Measurements from ENCODE around the gene RBM8A. TPM values are rescaled to one million over a fixed set of nuclear protein-coding genes. Genes with fewer than 3 reads are reported as not detected.

The RBM8A gene
- total and polyA plus RNA-seq, 4 donors, result 48.8 to 66.2 (median 57.5) TPM

GRCh38 chr1:145944532-145944931 lies 17.2 kb upstream of the RBM8A start:
- Histone ChIP-seq H3K9me3 (ENCODE audit: control insufficient read depth in 4 of 4, low read length in 3 of 4) (no peaks in the 10 kb centered on the region), H3K4me1 (ENCODE audit: control insufficient read depth in 4 of 4, insufficient read depth in 4 of 4, low read length in 3 of 4) (peaks cover 0 to 4% (median 0%) of the 10 kb centered on the region in 4 donors), H3K4me3 (ENCODE audit: low read depth in 1 of 3, low read length in 3 of 3) (no peak overlapping the region), H3K9ac (ENCODE audit: low read depth in 1 of 2, low read length in 2 of 2) (no peak overlapping the region), H3K36me3 (ENCODE audit: control insufficient read depth in 4 of 4, insufficient read depth in 3 of 4, low read depth in 1 of 4, low read length in 3 of 4) (peaks cover 1 to 8% (median 6%) of the 10 kb centered on the region in 4 donors), H3K27me3 (ENCODE audit: control insufficient read depth in 4 of 4, insufficient read depth in 4 of 4, low read length in 3 of 4) (no peaks in the 10 kb centered on the region), H3K27ac (ENCODE audit: low read depth in 1 of 2, low read length in 2 of 2) (no peak overlapping the region)
- TF ChIP-seq ATF3 (IDR thresholded peaks at IDR 0.05) (no peak), MAX (IDR thresholded peaks at IDR 0.05) (no peak), CTCF (IDR thresholded peaks at IDR 0.05; ENCODE audit: low read depth, low read length, missing input control) (no peak), TAF1 (conservative IDR thresholded peaks at IDR 0.05) (no peak), NR2F2 (IDR thresholded peaks at IDR 0.05) (no peak), GABPA (IDR thresholded peaks at IDR 0.05 in 1 of 2, conservative IDR thresholded peaks at IDR 0.05 in 1 of 2) (no peak), YY1 (IDR thresholded peaks at IDR 0.05) (no peak), RXRA (IDR thresholded peaks at IDR 0.05) (no peak), ZBTB33 (IDR thresholded peaks at IDR 0.05) (no peak), SP1 (IDR thresholded peaks at IDR 0.05) (no peak), REST (IDR thresholded peaks at IDR 0.05) (no peak), FOXA2 (IDR thresholded peaks at IDR 0.05) (no peak), HNF4G (IDR thresholded peaks at IDR 0.05) (no peak), EGR1 (IDR thresholded peaks at IDR 0.05; ENCODE audit: low read depth in 2 of 2) (no peak), RAD21 (IDR thresholded peaks at IDR 0.05) (no peak), JUND (IDR thresholded peaks at IDR 0.05) (no peak)
- WGBS, result 93% methylated on average over 3 of the region's 3 CpGs
- no peak for DNase-seq (ENCODE audit: low spot score)

GRCh38 chr1:145942871-145943270 lies 15.6 kb upstream of the RBM8A start:
- no peak for DNase-seq (ENCODE audit: low spot score)
- no peaks in the 10 kb centered on the region for H3K27me3 ChIP-seq (ENCODE audit: control insufficient read depth in 4 of 4, insufficient read depth in 4 of 4, low read length in 3 of 4)
- no peak overlapping the region for H3K9ac ChIP-seq (ENCODE audit: low read depth in 1 of 2, low read length in 2 of 2)
- TF ChIP-seq GABPA (IDR thresholded peaks at IDR 0.05 in 1 of 2, conservative IDR thresholded peaks at IDR 0.05 in 1 of 2), result no peak
- no peak for TF ChIP-seq CTCF (IDR thresholded peaks at IDR 0.05; ENCODE audit: low read depth, low read length, missing input control)
- TF ChIP-seq REST (IDR thresholded peaks at IDR 0.05), result no peak
- TF ChIP-seq TAF1 (conservative IDR thresholded peaks at IDR 0.05), result no peak
- TF ChIP-seq JUND (IDR thresholded peaks at IDR 0.05), result no peak
- no peak for TF ChIP-seq RAD21 (IDR thresholded peaks at IDR 0.05)
- no peak for TF ChIP-seq MAX (IDR thresholded peaks at IDR 0.05)
- no peak for TF ChIP-seq YY1 (IDR thresholded peaks at IDR 0.05)
- no peak for TF ChIP-seq ATF3 (IDR thresholded peaks at IDR 0.05)
- WGBS, result 94% methylated on average over 6 of the region's 6 CpGs
- no peak overlapping the region for H3K27ac ChIP-seq (ENCODE audit: low read depth in 1 of 2, low read length in 2 of 2)
- peaks cover 3 to 8% (median 6%) of the 10 kb centered on the region in 4 donors for H3K36me3 ChIP-seq (ENCODE audit: control insufficient read depth in 4 of 4, insufficient read depth in 3 of 4, low read depth in 1 of 4, low read length in 3 of 4)
- H3K9me3 ChIP-seq (ENCODE audit: control insufficient read depth in 4 of 4, low read length in 3 of 4), result no peaks in the 10 kb centered on the region
- H3K4me1 ChIP-seq (ENCODE audit: control insufficient read depth in 4 of 4, insufficient read depth in 4 of 4, low read length in 3 of 4), result peaks cover 0 to 4% (median 0%) of the 10 kb centered on the region in 4 donors
- no peak overlapping the region for H3K4me3 ChIP-seq (ENCODE audit: low read depth in 1 of 3, low read length in 3 of 3)
